GM13977 (cell line): ENCODE measurements around the gene DDIT4L.
"Not testable (repeated sequence)": the region's sequence is repeated elsewhere in the genome, so short reads cannot be mapped to it uniquely, and the experiment has no call there.

Experiments
- DNase-seq: peaks from one replicate; pipeline ENCODE4 v3.0.0; 2012; ENCODE audit warnings: low spot score
- CTCF ChIP-seq: IDR thresholded peaks from 2 replicates; pipeline ENCODE4 v1.5.1; 2012; ENCODE audit warnings: mild to moderate bottlenecking, control low read depth; ENCODE audit not compliant: insufficient read depth; ENCODE audit errors: extremely low read depth, missing control alignments
- in situ Hi-C: fragments of 300-500 bp; cut with MboI; formaldehyde crosslinking; loops from one replicate; pipeline ENCODE4 v1.12.0; 2022; ENCODE audit warnings: low sequenced_read_pairs, low pct_unique_long_range_greater_than_20kb, mixed read lengths, inconsistent platforms; ENCODE audit not compliant: unreplicated experiment

The DDIT4L gene

GRCh38 chr4:100206850-100207249, 16.6 kb upstream of the DDIT4L start:
- in situ Hi-C loops = no loop called here
- no peak for DNase-seq
- no peak for TF ChIP-seq CTCF

- TF ChIP-seq CTCF = no peak
- DNase-seq = no peak
- in situ Hi-C loops = no loop called here
These were observed 7.8 kb upstream of the DDIT4L start for GRCh38 chr4:100198061-100198460.

GRCh38 chr4:100196388-100197071, 6.3 kb upstream of the DDIT4L start:
- in situ Hi-C loops, DNase-seq: not testable (repeated sequence)

GRCh38 chr4:100190643-100191600, 654 bp upstream of the DDIT4L start:
- no peak for DNase-seq
- in situ Hi-C loops = no loop called here
- no peak for TF ChIP-seq CTCF

GRCh38 chr4:100188829-100189228, 1.4 kb downstream of the DDIT4L start:
- in situ Hi-C loops = no loop called here
- no peak for TF ChIP-seq CTCF
- DNase-seq = no peak

GRCh38 chr4:100187781-100188180, 2.5 kb downstream of the DDIT4L start:
- no peak for TF ChIP-seq CTCF
- no peak for DNase-seq
- in situ Hi-C loops = no loop called here

GRCh38 chr4:100184787-100185186, 5.5 kb downstream of the DDIT4L start:
- no peak for TF ChIP-seq CTCF
- in situ Hi-C loops = no loop called here
- DNase-seq = no peak
